GM19351 (cell line): ENCODE results near the gene KLHDC8A.
"Not testable (repeated sequence)": the region's sequence is repeated elsewhere in the genome, so short reads cannot be mapped to it uniquely, and the experiment has no call there.

Experiments used
- ATAC-seq: cut with Tn5 transposase; IDR thresholded peaks from one replicate; pipeline ENCODE4 v1.9.1; 2021; ENCODE audit warnings: mild to moderate bottlenecking, moderate library complexity; ENCODE audit not compliant: unreplicated experiment

The KLHDC8A gene

GRCh38 chr1:205356440-205357139, at the start of gene KLHDC8A:
TSS of gene KLHDC8A (minus strand) at chr1:205356922. CDS start at chr1:205343604, 13,318 bp downstream.
- ATAC-seq: no peak

- ATAC-seq: not testable (repeated sequence)
These were observed 49.5 kb upstream of the KLHDC8A start for GRCh38 chr1:205406252-205406651.

- ATAC-seq: not testable (repeated sequence)
These were observed 47.8 kb upstream of the KLHDC8A start for GRCh38 chr1:205404484-205404883.

GRCh38 chr1:205398586-205398985, 41.9 kb upstream of the KLHDC8A start:
- ATAC-seq: no peak

GRCh38 chr1:205396967-205397616, 40.4 kb upstream of the KLHDC8A start:
- ATAC-seq: no peak

- ATAC-seq: no peak
These were observed 38.9 kb upstream of the KLHDC8A start for GRCh38 chr1:205395616-205396015.

GRCh38 chr1:205392650-205393049, 35.9 kb upstream of the KLHDC8A start:
- ATAC-seq: no peak

- ATAC-seq: no peak
These were observed 34.7 kb upstream of the KLHDC8A start for GRCh38 chr1:205391386-205391785.

GRCh38 chr1:205387845-205388244, 31.1 kb upstream of the KLHDC8A start:
- ATAC-seq: no peak

GRCh38 chr1:205382990-205383389, 26.3 kb upstream of the KLHDC8A start:
- not testable (repeated sequence) for ATAC-seq

- no peak for ATAC-seq
These were observed 25.8 kb upstream of the KLHDC8A start for GRCh38 chr1:205382561-205382960.

GRCh38 chr1:205381305-205381704, 24.6 kb upstream of the KLHDC8A start:
- ATAC-seq: no peak

- ATAC-seq: no peak
These were observed 24.2 kb upstream of the KLHDC8A start for GRCh38 chr1:205380882-205381281.

GRCh38 chr1:205379056-205379455, 22.3 kb upstream of the KLHDC8A start:
- no peak for ATAC-seq

- no peak for ATAC-seq
These were observed 20.6 kb upstream of the KLHDC8A start for GRCh38 chr1:205377355-205377754.

GRCh38 chr1:205376739-205377138, 20.0 kb upstream of the KLHDC8A start:
- ATAC-seq: no peak

- no peak for ATAC-seq
These were observed 19.3 kb upstream of the KLHDC8A start for GRCh38 chr1:205375835-205376545.

- ATAC-seq: no peak
These were observed 17.7 kb upstream of the KLHDC8A start for GRCh38 chr1:205374210-205375078.

GRCh38 chr1:205373798-205374175, 17.1 kb upstream of the KLHDC8A start:
- no peak for ATAC-seq

GRCh38 chr1:205373022-205373797, 16.5 kb upstream of the KLHDC8A start:
- ATAC-seq: no peak
